ENCODE data around the gene EFTUD2. TPM values are rescaled to one million over a fixed set of nuclear protein-coding genes. Genes with fewer than 3 reads are reported as not detected.

EFTUD2 gene
- total and polyA plus RNA-seq, 8 donors, result 15.9 to 176 (median 81.8) TPM

DNA sequence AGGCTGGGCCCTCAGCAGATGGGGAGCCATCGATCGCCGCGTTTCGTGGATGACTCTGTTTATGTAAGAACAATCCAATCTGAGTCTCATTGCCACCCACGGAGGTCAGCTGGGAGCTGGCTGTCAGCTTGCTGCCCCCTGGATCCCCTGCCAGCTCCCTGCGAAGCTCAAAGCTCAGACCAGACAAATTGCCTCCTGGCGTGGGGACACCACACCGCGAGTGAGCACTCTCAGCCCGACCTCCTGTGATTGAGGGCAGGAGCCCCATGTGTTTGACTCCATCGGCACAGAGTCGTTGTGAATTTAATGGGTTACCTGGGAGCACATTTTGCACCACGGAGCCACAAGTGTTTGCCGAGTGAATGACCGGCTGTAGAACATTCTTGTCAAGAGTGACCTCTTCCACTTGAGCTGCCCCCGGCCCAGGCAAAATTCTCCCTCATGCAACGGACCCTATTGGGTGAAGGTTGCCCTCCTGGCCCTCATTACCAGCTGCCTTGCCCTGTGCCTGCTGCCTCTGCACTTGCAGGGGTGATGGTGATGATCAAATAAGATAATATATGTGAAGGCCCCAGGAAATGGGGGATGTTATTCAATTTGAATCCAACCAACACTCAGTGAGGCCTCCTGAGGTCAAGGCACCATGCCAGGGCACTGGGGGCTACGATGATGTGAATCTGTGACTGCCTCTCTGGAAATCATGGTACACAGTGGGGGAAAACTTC lies 23.7 kb upstream of the EFTUD2 start:
- Histone ChIP-seq H3K27me3 (peaks cover 0 to 23% (median 7%) of the 10 kb centered on the region in 3 donors), H3K27ac (no peak overlapping the region), H3K4me3 (no peak overlapping the region), H3K4me1 (peaks cover 0 to 8% (median 2%) of the 10 kb centered on the region in 4 donors), H3K36me3 (peaks cover 0 to 12% (median 0%) of the 10 kb centered on the region in 4 donors), H3K9me3 (no peaks in the 10 kb centered on the region)
- TF ChIP-seq CTCF (IDR thresholded peaks at IDR 0.05), result no peak
- TF ChIP-seq POLR2A (IDR thresholded peaks at IDR 0.05), result no peak
- TF ChIP-seq POLR2AphosphoS5 (IDR thresholded peaks at IDR 0.05), result no peak
- TF ChIP-seq EP300 (IDR thresholded peaks at IDR 0.05), result no peak
- DNase-seq, result no peak
- WGBS, 5 donors, result 66 to 81% (median 73%) methylated on average over 19 of the region's 19 CpGs
- intact Hi-C loops (cut with DNase I; ENCODE audit: low total_unique reads), result loop anchor here (5.0 kb wide), 1 partner anchor 99 kb away; no protein-coding TSS in a partner anchor

DNA sequence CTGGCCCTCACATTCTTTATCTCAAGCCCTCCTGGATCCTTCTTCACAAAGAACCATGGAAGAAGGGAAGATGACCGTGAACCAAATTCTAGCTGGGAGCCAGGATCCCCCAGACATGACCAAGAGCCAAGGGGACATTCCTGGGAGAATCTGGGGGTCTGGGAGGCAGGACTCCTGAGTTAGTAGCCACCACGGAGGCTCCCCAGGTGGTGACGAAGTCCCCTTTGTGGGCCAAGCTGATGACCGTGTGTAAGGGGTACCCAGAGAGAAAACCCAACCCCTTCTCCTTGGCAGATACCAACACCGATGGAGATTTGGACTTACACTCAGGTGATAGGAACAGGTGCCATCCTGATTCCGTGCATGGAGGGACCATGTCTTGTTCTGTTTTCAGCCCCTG lies 22.9 kb upstream of the EFTUD2 start:
- TF ChIP-seq EP300 (IDR thresholded peaks at IDR 0.05) (no peak), CTCF (IDR thresholded peaks at IDR 0.05) (no peak), POLR2A (IDR thresholded peaks at IDR 0.05) (no peak), POLR2AphosphoS5 (IDR thresholded peaks at IDR 0.05) (no peak)
- no peak for DNase-seq
- Histone ChIP-seq H3K4me3 (no peak overlapping the region), H3K27ac (no peak overlapping the region), H3K4me1 (peaks cover 0 to 14% (median 4%) of the 10 kb centered on the region in 4 donors), H3K27me3 (peaks cover 0 to 23% (median 7%) of the 10 kb centered on the region in 3 donors), H3K9me3 (no peaks in the 10 kb centered on the region), H3K36me3 (peaks cover 0 to 4% (median 0%) of the 10 kb centered on the region in 4 donors)
- intact Hi-C loops (cut with DNase I; ENCODE audit: low total_unique reads), result loop anchor here (5.0 kb wide), 1 partner anchor 100 kb away; no protein-coding TSS in a partner anchor
- 76 to 92% (median 88%) methylated on average over 6 of the region's 6 CpGs for WGBS, 5 donors

DNA sequence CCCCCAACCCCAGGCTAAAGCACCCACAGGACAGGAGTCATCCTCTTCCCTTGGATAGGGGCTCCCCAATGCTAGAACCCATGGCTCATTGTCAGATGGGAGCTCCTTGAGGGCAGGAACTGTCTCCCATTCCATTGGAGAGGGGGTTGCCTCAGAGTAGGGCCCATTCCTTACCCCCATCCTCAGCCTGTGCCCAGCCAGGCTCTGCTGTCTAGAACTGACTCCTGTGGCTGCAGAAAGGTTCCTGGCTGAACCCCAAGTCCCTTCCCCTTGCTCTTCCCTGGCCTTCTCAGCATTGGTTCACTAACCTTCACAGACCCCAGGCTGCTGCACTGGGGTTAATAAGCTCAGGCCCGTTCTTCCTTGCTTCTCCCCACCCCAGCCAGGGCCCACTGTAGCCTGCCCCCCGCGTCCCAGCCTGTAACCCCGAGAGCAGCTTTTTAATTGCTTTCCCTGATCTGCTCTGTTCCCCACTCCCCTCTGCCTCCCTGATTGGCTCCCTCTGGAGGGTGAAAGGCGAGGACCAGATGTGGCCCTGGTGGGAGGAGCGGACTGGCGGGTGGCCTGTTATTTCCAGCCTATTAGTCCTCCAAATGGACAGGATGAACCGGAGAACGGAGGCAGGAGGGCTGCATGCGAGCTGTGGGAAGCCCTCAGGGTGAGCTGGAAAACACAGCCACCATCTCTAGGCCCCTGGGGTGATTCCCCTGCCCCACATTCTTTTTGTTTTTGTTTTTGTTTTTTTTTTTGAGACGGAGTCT lies 22.1 kb upstream of the EFTUD2 start:
- intact Hi-C loops (cut with DNase I; ENCODE audit: low total_unique reads), result loop anchor here (5.0 kb wide), 1 partner anchor 101 kb away; no protein-coding TSS in a partner anchor
- Histone ChIP-seq H3K9me3 (no peaks in the 10 kb centered on the region), H3K27ac (no peak overlapping the region), H3K4me1 (peaks cover 0 to 21% (median 11%) of the 10 kb centered on the region in 4 donors), H3K36me3 (no peaks in the 10 kb centered on the region), H3K27me3 (peaks cover 0 to 23% (median 7%) of the 10 kb centered on the region in 3 donors), H3K4me3 (no peak overlapping the region)
- TF ChIP-seq POLR2A (IDR thresholded peaks at IDR 0.05), result no peak
- TF ChIP-seq POLR2AphosphoS5 (IDR thresholded peaks at IDR 0.05), result no peak
- no peak for TF ChIP-seq EP300 (IDR thresholded peaks at IDR 0.05)
- WGBS, 5 donors, result 57 to 68% (median 62%) methylated on average over 11 of the region's 11 CpGs
- peak in 1 of 2 donors; percentile 45 for DNase-seq

GRCh38 chr17:44920565-44920940 lies 21.3 kb upstream of the EFTUD2 start:
- peaks cover 0 to 24% (median 13%) of the 10 kb centered on the region in 4 donors for H3K4me1 ChIP-seq
- H3K4me3 ChIP-seq, result no peak overlapping the region
- WGBS, 5 donors, result 57 to 73% (median 72%) methylated on average over 6 to 7 of the region's 7 CpGs
- intact Hi-C loops (cut with DNase I; ENCODE audit: low total_unique reads), result loop anchor here (5.0 kb wide), 1 partner anchor 102 kb away; no protein-coding TSS in a partner anchor
- no peaks in the 10 kb centered on the region for H3K36me3 ChIP-seq
- TF ChIP-seq POLR2A (IDR thresholded peaks at IDR 0.05), result no peak
- TF ChIP-seq CTCF (IDR thresholded peaks at IDR 0.05), result no peak
- no peak for TF ChIP-seq POLR2AphosphoS5 (IDR thresholded peaks at IDR 0.05)
- no peak for TF ChIP-seq EP300 (IDR thresholded peaks at IDR 0.05)
- no peak overlapping the region for H3K27ac ChIP-seq
- H3K9me3 ChIP-seq, result no peaks in the 10 kb centered on the region
- H3K27me3 ChIP-seq, result peaks cover 0 to 24% (median 7%) of the 10 kb centered on the region in 3 donors
- DNase-seq, result no peak

Measured in stomach (tissue), 9 donors.